OCI-M2 (cell line): ENCODE measurements around the gene BTBD6.

ENCODE experiments used
- DNase-seq: peaks from one replicate; lab custom pipeline; 2025; ENCODE audit not compliant: unreplicated experiment; lab: John Stamatoyannopoulos, UW

Gene BTBD6

GRCh38 chr14:105248368-105249181 is at the start of gene BTBD6:
Gene BTBD6 (plus strand): TSS chr14:105248533. CDS start chr14:105248712, 179 bp downstream.
- no peak for DNase-seq

DNA sequence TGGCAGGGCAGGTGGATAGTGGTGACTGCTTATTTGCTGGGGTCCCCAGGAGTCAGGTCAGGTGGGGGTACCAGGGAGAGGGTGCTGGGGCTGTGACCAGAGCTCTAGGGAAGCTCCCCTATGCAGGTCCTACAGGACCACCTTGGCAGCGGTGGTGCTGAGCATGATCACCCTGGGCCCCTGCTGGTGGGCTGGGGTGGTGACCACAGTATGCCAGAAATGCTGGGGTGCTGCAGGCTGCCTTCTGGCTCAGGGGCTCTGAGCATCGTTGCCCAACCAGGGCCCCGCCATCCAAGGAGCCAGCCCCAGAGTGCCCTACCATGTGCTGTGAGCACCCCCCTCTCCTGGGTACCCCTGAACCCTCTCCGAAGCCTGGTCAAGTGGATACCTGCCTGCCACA is 49.7 kb upstream of the BTBD6 start:
- no peak for DNase-seq

DNA sequence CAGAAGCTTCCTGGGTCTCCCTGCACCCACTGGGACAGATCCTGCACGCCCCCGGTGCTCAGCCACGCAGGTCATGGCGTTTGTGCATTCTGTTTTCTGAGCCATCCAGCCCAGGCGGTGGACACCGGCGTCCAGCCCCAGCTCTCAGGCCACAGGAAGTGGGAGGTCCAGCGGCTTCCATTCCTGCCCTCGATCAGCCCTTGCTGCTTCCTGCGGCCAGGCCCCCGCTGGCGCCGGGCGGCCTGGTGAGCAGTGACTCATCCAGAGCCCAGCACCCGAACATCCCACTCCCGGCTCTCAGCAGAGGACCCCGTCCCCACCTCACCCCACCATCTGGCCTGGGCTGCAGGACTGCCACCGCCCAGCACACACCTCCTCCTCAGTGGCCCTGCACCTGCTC is 49.2 kb upstream of the BTBD6 start:
- no peak for DNase-seq

DNA sequence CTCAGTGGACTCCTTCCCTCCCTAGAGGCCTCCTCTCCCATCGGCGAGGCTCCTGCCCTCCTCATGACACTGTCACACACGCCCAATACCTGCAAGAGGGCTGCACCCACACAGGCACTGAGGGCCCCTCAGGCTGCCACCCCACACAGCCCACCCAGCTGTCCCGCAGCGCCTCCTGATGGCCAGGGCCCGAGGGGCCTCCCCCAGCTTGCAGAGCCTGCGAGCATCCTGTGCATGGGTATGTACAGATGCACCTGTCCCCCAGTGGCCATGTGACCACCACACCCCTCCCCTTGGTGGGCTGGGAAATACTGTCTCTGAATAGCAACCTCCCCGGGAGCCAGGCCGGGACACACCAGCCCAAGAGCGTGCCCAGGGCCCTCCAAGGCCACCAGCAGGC is 48.3 kb upstream of the BTBD6 start:
- no peak for DNase-seq

DNA sequence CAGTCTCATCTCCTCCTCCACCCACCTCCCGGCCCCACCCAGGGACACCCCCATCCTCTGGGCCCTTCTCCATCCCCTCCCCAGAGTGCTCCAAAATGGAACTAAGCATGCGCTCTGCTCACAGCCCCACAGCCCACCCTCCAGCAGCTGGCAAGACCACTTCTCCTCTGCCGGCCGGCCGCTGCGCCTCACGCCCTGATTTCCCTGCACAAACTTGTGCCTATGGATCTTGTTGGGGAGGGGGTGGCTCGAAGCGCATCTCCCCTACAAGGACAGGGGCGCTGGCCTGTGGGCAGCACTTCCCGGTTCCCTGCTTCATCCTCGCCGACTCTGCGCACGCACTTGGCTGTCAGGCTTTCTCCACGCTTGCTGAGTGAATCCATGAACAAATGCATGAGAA is 47.7 kb upstream of the BTBD6 start:
- no peak for DNase-seq

- DNase-seq, result no peak
Measured at GRCh38 chr14:105201156-105201924, 47.0 kb upstream of the BTBD6 start.

- DNase-seq, result no peak
Measured at GRCh38 chr14:105201925-105202513, 46.3 kb upstream of the BTBD6 start.

- no peak for DNase-seq
Measured at GRCh38 chr14:105203057-105203531, 45.2 kb upstream of the BTBD6 start.

DNA sequence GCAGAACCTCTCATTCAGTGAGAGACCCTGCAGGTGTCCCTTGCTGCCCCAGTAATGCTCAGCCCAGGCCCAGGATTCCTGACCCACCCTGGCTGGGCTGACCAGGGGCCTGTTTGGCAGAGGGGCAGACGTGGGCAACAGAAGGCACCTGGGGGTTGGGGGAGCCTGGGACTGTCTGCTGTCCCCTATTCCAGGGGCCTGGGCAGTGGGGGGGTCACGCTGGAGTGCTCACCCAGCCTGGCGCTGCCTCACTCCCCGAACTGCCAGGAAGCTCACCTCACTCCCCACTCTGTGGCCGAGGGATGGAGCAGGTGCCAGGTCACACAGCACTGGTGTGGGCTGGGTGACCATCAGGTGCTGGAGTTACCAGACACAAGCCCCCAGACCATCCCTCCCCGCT is 44.6 kb upstream of the BTBD6 start:
- DNase-seq, result no peak

GRCh38 chr14:105204206-105204930 is 44.0 kb upstream of the BTBD6 start:
- DNase-seq, result no peak

GRCh38 chr14:105204931-105205672 is 43.2 kb upstream of the BTBD6 start:
- no peak for DNase-seq

GRCh38 chr14:105205673-105206208 is 42.6 kb upstream of the BTBD6 start:
- no peak for DNase-seq

- DNase-seq, result no peak
Measured at GRCh38 chr14:105206873-105207272, 41.5 kb upstream of the BTBD6 start.

- no peak for DNase-seq
Measured at GRCh38 chr14:105207460-105207901, 40.9 kb upstream of the BTBD6 start.

DNA sequence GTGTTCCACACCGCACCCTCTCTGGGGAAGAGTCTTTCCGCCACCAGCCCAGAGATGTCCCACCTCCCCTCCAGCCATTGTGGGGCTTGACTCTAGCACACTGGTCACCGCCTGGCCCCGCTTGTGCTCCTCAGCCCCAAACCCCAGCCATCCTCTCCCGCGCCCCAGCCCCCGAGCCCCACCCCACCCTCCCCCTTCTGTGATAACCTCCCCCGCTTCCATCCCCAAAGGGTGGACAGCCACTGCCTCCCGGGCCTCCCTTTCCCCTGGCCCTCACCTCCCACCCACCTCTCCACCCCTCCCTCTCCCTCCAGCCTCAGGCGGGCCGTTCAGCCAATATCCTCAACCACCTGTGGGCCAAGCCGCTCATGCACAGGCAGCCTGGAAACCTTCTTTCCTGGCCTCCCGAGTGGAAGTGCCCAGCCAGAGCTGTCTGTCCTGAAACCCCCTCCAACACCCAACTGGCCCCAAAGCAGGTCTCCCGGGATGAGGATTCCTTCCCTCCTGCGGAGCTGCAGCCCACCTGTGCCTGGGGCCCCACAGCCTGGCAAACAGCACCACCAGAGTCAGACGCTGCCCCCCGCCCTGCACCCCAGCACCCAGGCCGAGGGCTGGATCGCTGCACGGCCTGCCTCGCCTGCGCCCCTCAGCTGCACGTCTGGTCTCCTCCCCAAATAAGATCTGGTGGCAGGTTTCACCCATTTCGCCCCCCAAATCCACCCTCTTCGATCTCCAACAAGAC is 40.2 kb upstream of the BTBD6 start:
- no peak for DNase-seq

DNA sequence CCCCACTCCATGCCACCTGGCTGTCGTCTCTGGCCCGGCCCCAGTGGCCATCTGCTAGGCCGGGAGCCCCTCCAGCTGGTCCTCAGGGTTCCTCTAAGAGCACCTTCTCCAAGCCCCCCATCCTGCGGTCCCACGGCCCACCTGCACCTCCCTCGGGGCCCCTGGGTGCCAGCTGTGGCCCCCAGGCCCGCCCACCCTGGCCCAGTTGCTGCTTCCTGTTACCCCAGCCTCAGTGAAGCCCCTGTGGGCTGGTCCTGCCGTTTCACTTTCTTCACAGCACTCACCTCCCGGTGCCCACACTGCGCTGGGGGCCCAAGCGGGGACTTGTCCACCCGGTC is 39.6 kb upstream of the BTBD6 start:
- no peak for DNase-seq

GRCh38 chr14:105209091-105209490 is 39.2 kb upstream of the BTBD6 start:
- DNase-seq, result no peak

DNA sequence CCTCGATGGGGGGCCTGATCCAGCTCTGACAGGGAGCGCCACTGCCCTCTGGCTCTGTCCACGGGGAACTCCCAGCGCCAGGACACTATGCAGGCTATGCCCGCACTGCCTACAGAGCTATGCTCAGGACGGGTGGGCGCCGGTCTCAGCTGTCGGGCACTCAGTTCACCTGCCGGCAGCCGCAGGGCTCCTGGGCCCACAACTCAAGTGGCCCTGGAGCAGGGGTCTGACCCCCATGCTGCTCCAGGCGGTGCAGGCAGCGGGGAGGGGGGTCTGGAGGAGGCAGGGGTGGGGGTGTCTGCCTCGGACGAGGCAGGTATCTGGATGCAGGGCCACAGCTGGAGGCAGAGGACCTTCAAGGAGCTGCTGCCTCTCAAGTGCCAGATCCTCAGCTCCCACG is 38.7 kb upstream of the BTBD6 start:
- DNase-seq, result no peak

DNA sequence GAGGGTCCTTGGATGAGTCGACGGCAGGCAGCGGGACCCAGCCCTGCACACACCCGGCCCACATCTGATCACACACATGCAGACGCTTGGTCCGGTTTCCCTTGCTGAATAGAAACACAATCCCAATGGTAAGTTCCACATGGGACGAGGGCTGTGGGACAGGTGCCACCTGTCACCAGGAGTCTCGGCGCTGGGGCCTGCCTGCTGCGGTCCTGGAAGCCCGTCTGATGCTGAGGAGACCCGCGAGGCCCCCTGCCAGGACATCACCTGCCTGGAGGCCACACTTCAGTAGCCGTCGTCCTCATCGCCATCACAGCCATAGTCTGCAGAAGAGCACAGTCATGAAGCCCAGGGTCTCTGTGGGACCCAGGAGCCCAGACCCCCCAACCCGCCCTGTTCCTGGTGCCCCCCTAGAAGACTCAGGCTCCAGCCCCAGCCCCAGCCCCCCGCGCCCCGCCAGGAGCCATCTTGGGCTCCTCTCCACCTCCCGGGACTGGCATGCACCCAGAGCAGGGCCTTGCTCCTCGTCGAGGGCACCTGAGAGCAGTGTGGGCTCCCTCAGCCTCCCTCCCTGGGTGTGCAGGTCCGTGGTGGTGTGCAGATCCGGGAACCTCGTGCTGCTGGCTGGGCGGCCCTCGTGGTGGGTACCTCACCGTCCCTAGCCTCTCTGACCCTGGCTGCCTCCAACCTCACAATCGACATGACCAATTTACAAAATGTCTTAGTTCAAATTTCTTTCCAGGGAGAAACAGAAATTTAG is 37.9 kb upstream of the BTBD6 start:
- DNase-seq, result no peak
